Progenitor cell of endocrine pancreas (in vitro differentiated cells): ENCODE data around the gene HDGFL1. TPM values are rescaled to one million over a fixed set of nuclear protein-coding genes. Genes with fewer than 3 reads are reported as not detected.

Source experiments
- DNase-seq: peaks from one replicate; pipeline ENCODE4 v3.0.0; 2021; ENCODE audit warnings: low spot score; ENCODE audit not compliant: unreplicated experiment
- H3K27ac Mint-ChIP-seq: 2 replicates; pipeline ENCODE4 v1.8.0; 2021; ENCODE audit warnings: mild to moderate bottlenecking, moderate library complexity, mixed read lengths
- H3K27me3 Mint-ChIP-seq: 2 replicates; pipeline ENCODE4 v1.8.0; 2021; ENCODE audit warnings: mixed read lengths
- H3K36me3 Mint-ChIP-seq: 2 replicates; pipeline ENCODE4 v1.8.0; 2022; ENCODE audit warnings: mixed read lengths; ENCODE audit not compliant: insufficient read depth
- H3K4me1 Mint-ChIP-seq: 2 replicates; pipeline ENCODE4 v1.8.0; 2021; ENCODE audit warnings: low read depth, mixed read lengths
- H3K4me3 Mint-ChIP-seq: 2 replicates; pipeline ENCODE4 v1.8.0; 2021; ENCODE audit warnings: low read depth, mild to moderate bottlenecking, moderate library complexity, mixed read lengths
- H3K9me3 Mint-ChIP-seq: 2 replicates; pipeline ENCODE4 v1.8.0; 2021; ENCODE audit warnings: low read depth, mixed read lengths
- CTCF ChIP-seq: fragments of 200-600 bp; sonication (generic); IDR thresholded peaks from one replicate; pipeline ENCODE4 v1.5.0; 2021; ENCODE audit warnings: antibody characterized with exemption, mild to moderate bottlenecking; ENCODE audit not compliant: unreplicated experiment
- long read RNA-seq: library from polyadenylated mRNA; unstranded; transcript quantifications from one replicate; pipeline ENCODE4 v2.0.0, GENCODE V29; 2020
- total RNA-seq: library from RNA; stranded (reverse); gene quantifications from 2 replicates; pipeline ENCODE4 v1.2.1, GENCODE V29; 2021

HDGFL1 gene
- not detected in 2 replicates for total RNA-seq
- long read RNA-seq = 0 reads

- no peak for DNase-seq
- peaks cover 8% of the 10 kb centered on the region for H3K4me1 Mint-ChIP-seq
- H3K36me3 Mint-ChIP-seq = no peaks in the 10 kb centered on the region
- H3K27me3 Mint-ChIP-seq = no peaks in the 10 kb centered on the region
- TF ChIP-seq CTCF = no peak
- H3K9me3 Mint-ChIP-seq = peaks cover 5% of the 10 kb centered on the region
- no peak within 1 kb of the TSS for H3K27ac Mint-ChIP-seq
- no peak within 1 kb of the TSS for H3K4me3 Mint-ChIP-seq
Measured at GRCh38 chr6:22569281-22570184, at the start of gene HDGFL1. HDGFL1 (plus strand) TSS chr6:22569566; CDS start chr6:22569576, 10 bp downstream.

DNA sequence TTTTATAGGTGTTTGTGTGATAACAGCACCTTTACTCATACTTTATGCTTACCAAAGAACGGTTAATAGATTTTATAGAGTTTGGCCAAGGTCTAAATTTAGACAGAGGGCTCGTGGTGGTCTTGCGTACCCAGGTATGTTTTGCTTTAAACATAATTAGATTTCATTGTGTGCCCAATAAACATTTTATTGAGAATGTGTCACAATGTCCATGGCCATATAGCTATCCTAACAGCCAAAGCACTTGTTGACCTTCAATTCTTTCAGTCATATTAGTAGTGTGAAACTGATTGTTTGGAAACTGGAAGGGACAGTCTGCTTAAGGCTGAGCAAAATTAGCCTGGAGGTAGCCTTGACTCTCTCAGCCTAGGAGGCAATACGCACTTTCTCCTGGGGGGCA, 48.3 kb upstream of the HDGFL1 start:
- DNase-seq = no peak
- H3K36me3 Mint-ChIP-seq = no peaks in the 10 kb centered on the region
- H3K9me3 Mint-ChIP-seq = peaks cover 5% of the 10 kb centered on the region
- H3K4me3 Mint-ChIP-seq = no peak overlapping the region
- TF ChIP-seq CTCF = no peak
- no peaks in the 10 kb centered on the region for H3K4me1 Mint-ChIP-seq
- no peak overlapping the region for H3K27ac Mint-ChIP-seq
- H3K27me3 Mint-ChIP-seq = no peaks in the 10 kb centered on the region

DNA sequence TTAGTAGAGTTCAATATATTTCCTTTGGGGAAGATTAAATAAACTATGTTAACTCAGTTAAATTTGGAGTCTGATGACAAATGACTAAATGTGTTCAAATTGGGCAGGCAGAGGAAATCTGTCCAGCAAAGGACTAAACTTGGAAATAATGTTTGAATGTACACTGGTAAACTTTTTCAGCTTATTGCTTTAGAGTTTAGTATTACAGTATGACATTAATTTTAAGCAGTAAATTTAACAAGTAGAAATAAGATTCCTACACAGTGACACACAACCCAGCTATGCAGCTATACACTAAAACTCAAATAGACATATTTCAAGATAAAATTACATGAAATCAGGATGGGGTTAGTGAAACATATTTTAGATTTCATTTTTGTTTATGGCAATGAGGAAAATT, 42.6 kb upstream of the HDGFL1 start:
- no peak for TF ChIP-seq CTCF
- no peak overlapping the region for H3K4me3 Mint-ChIP-seq
- no peaks in the 10 kb centered on the region for H3K4me1 Mint-ChIP-seq
- no peaks in the 10 kb centered on the region for H3K27me3 Mint-ChIP-seq
- no peak overlapping the region for H3K27ac Mint-ChIP-seq
- no peak for DNase-seq
- peaks cover 5% of the 10 kb centered on the region for H3K9me3 Mint-ChIP-seq
- no peaks in the 10 kb centered on the region for H3K36me3 Mint-ChIP-seq

DNA sequence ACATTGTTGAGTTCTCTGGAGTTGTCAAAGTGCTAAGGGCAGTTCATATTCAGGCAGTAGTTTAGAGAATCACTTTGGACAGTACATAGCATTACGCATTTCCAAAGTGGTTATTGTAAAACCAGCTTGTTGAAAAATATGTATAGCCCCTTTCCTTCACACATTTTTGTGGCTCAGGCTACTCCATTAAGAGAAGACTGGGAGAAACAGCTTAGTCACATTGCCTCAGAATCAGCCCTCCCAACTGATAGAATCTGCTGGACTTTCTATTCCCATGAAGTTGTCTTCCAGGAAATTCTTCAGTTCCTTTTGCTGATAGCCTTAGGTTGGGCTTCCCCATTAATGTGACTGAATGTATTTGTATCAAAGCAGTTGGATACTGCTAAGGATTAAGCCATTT, 39.5 kb upstream of the HDGFL1 start:
- no peak overlapping the region for H3K4me3 Mint-ChIP-seq
- no peaks in the 10 kb centered on the region for H3K27me3 Mint-ChIP-seq
- no peak for TF ChIP-seq CTCF
- H3K27ac Mint-ChIP-seq = no peak overlapping the region
- peaks cover under 1% of the 10 kb centered on the region for H3K4me1 Mint-ChIP-seq
- no peaks in the 10 kb centered on the region for H3K36me3 Mint-ChIP-seq
- no peak for DNase-seq
- peaks cover 2% of the 10 kb centered on the region for H3K9me3 Mint-ChIP-seq

- TF ChIP-seq CTCF = no peak
- Mint-ChIP-seq H3K27me3 (no peaks in the 10 kb centered on the region), H3K4me1 (peaks cover 2% of the 10 kb centered on the region), H3K9me3 (peaks cover 6% of the 10 kb centered on the region), H3K27ac (no peak overlapping the region), H3K4me3 (no peak overlapping the region), H3K36me3 (no peaks in the 10 kb centered on the region)
- no peak for DNase-seq
Measured at GRCh38 chr6:22530506-22530905, 38.9 kb upstream of the HDGFL1 start.
